ENCODE measurements around the gene EDDM13.
A peak's percentile ranks its signal among the peaks of the same experiment; 100 is the strongest.
"Not testable (repeated sequence)": the region's sequence is repeated elsewhere in the genome, so short reads cannot be mapped to it uniquely, and the experiment has no call there.

EDDM13 gene

DNA sequence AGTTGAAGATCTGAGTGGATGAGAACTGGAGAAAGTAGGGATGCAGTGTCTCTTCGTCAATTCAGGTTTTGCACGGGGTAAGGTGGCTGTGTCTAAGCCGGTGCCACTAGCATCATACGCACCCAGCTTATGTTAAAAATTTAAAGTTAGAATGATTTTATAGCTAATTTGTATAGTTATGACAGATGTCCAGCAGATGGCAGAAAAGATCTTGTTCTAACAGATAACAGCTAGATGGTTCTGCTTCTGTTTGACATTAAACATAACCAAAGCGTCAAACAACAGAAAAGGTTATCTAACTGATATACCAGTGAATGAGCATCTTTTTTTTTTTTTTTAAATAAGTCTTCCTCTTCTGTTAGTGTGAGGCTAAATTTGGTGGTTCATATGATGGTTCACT, 18.8 kb upstream of the EDDM13 start:
- no peak overlapping the region for H3K4me3 ChIP-seq (ENCODE audit: low read depth, low read length)
- TF ChIP-seq, protein P1, sequence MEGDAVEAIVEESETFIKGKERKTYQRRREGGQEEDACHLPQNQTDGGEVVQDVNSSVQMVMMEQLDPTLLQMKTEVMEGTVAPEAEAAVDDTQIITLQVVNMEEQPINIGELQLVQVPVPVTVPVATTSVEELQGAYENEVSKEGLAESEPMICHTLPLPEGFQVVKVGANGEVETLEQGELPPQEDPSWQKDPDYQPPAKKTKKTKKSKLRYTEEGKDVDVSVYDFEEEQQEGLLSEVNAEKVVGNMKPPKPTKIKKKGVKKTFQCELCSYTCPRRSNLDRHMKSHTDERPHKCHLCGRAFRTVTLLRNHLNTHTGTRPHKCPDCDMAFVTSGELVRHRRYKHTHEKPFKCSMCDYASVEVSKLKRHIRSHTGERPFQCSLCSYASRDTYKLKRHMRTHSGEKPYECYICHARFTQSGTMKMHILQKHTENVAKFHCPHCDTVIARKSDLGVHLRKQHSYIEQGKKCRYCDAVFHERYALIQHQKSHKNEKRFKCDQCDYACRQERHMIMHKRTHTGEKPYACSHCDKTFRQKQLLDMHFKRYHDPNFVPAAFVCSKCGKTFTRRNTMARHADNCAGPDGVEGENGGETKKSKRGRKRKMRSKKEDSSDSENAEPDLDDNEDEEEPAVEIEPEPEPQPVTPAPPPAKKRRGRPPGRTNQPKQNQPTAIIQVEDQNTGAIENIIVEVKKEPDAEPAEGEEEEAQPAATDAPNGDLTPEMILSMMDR (conservative IDR thresholded peaks at IDR 0.05; ENCODE audit: low read depth, low read length) = peak; percentile 52
- peak; percentile 82 for DNase-seq (ENCODE audit: low read depth)

DNA sequence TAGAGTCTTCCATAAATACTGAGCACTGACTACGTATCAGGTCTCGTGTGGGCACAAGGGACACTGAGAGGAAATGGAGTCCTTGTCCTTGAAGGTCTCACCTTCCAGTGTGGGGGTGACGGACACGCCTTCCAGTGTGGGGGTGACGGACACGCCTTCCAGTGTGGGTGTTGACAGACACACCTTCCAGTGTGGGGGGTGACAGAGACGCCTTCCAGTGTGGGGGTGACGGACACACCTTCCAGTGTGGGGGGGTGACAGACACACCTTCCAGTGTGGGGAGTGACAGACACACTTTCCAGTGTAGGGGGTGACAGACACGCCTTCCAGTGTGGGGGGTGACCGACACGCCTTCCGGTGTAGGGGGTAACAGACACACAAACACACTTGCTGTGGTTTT, 14.3 kb upstream of the EDDM13 start:
- TF ChIP-seq, protein P1 (conservative IDR thresholded peaks at IDR 0.05; ENCODE audit: low read depth, low read length) = no peak
- no peak for DNase-seq (ENCODE audit: low read depth)
- no peak overlapping the region for H3K4me3 ChIP-seq (ENCODE audit: low read depth, low read length)

DNA sequence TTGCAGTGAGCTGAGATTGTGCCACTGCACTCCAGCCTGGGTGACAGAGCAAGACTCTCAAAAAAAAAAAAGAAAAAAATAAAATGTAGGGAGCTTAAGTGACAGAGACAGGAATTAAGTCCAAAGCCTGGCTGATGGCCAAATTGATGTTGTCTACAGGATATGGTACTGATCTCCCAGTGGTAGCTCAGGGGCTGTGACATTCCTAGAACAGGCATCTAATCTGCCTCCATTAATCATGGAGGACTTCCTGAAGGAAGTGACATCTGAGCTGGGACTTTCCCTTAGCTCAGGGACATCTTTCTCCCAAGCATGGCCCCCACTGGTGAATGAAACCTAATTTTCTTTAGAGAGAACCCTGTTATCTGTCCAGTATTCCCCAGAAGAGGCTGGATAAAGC, 11.4 kb upstream of the EDDM13 start:
- TF ChIP-seq, protein P1 (conservative IDR thresholded peaks at IDR 0.05; ENCODE audit: low read depth, low read length) = no peak
- DNase-seq (ENCODE audit: low read depth) = no peak
- H3K4me3 ChIP-seq (ENCODE audit: low read depth, low read length) = no peak overlapping the region

DNA sequence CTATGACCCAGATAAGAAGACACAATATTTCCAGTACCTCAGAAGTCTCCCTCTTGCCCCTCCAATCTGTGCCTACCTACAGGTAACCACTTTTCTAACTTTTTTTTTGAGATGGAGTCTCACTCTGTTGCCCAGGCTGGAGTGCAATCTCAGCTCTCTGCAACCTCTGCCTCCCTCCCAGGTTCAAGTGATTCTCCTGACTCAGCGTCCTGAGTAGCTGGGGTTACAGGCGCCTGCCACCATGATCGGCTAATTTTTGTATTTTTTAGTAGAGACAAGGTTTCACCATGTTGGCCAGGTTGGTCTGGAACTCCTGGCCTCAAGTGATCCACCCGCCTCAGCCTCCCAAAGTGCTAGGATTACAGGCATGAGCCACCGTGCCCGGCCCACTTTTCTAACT, 10.6 kb upstream of the EDDM13 start:
- H3K4me3 ChIP-seq (ENCODE audit: low read depth, low read length); DNase-seq (ENCODE audit: low read depth): not testable (repeated sequence)

DNA sequence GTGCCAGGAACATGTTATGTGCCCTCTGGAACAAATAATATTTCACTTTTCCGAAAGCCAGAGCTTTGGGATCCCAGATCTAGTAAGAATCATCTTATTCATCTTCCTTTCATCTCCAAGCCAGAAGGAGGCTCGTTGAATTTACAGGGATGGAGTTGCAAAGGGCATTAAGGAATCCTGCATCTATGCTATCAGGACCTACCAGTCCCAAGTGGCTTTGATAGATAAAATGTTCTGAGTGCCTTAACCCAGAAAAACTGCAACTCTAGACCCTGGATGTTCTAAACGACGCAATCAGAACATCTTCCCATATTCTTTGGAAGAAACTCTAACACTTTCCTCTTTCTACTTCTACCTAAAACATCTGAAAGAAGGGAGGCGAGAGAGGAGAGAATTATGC, 9.2 kb upstream of the EDDM13 start:
- TF ChIP-seq, protein P1 (conservative IDR thresholded peaks at IDR 0.05; ENCODE audit: low read depth, low read length) = no peak
- no peak overlapping the region for H3K4me3 ChIP-seq (ENCODE audit: low read depth, low read length)
- no peak for DNase-seq (ENCODE audit: low read depth)

DNA sequence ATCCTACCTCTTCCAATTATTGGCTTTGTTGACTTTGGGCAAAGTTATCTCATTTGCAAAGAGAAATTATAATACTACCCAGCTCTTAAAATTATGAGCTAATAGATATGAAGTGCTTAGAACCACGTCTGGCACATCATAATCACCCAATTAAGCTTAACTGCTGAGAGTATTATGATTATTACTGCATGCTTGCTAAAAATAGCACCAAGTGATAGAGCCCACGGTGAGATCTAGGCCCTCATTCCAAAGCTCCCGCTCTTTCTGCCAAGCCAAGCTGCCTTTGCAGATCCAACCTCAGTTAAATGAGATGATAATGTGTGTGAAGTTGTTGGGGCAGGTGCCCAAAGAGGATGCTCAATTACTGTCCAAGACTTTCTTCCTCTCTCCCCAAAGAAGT, 6.5 kb upstream of the EDDM13 start:
- no peak overlapping the region for H3K4me3 ChIP-seq (ENCODE audit: low read depth, low read length)
- TF ChIP-seq, protein P1 (conservative IDR thresholded peaks at IDR 0.05; ENCODE audit: low read depth, low read length) = no peak
- DNase-seq (ENCODE audit: low read depth) = no peak

DNA sequence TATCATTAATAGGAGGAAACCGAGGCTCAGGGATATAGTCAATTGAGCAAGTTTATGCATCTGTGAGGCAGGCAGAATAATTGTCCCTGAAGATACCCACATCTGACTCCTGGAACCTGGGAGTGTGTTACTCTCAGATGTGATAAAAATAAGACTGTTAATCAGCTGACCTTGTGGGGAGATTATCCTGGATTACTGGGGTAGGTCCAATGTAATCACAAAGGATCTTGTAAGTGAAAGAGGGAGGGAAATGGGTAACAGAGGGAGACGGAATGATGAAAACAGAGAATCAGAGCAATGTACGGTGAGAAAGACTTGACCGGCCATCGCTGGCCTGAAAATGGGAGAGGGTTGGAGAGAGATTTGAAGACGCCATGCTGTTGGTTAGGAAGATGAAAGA, 3.2 kb upstream of the EDDM13 start:
- TF ChIP-seq, protein P1 (conservative IDR thresholded peaks at IDR 0.05; ENCODE audit: low read depth, low read length) = no peak
- H3K4me3 ChIP-seq (ENCODE audit: low read depth, low read length) = no peak overlapping the region
- no peak for DNase-seq (ENCODE audit: low read depth)

DNA sequence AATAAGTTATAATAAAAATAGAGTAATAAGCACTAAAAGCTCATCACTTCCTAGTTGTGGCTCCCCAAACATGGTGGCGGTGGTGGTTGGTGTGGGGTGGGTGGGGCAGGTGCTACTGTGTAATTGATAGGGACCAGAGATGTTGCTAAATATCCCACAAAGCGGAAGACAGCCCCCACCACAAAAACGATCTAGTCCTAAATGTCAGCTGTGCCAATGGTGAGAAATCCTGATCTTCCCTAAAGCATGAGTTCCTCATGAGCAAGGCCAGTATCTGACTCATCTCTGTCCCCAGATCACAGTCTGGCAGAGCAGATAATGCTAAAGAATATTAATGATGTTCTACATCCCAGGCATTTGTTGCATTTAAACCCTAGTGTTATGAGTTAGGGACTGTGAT, 1.9 kb upstream of the EDDM13 start:
- no peak overlapping the region for H3K4me3 ChIP-seq (ENCODE audit: low read depth, low read length)
- TF ChIP-seq, protein P1 (conservative IDR thresholded peaks at IDR 0.05; ENCODE audit: low read depth, low read length) = no peak
- no peak for DNase-seq (ENCODE audit: low read depth)

Data from choroid plexus epithelial cell (primary cell).